C4-2B (cell line): ENCODE data around the gene DCPS.

Experiments used
- CTCF ChIP-seq: fragments of 450-650 bp; conservative IDR thresholded peaks from 2 replicates; pipeline ENCODE4 v1.5.1; 2017; ENCODE audit warnings: mild to moderate bottlenecking
- ZFX ChIP-seq: fragments of 450-650 bp; IDR thresholded peaks from 2 replicates; pipeline ENCODE4 v1.6.1; 2017

GRCh38 chr11:126307706-126308105 lies 3.8 kb downstream of the DCPS start:
- no peak for TF ChIP-seq CTCF
- TF ChIP-seq ZFX, result no peak
